AG04450 (cell line): Measurements from ENCODE around the gene ACER1. TPM values are rescaled to one million over a fixed set of nuclear protein-coding genes. Genes with fewer than 3 reads are reported as not detected.
A peak's percentile ranks its signal among the peaks of the same experiment; 100 is the strongest.

Source experiments
- CTCF ChIA-PET: fragments of 300-600, 350-600 bp; formaldehyde crosslinking; extraction: SDS; loops from one replicate; lab custom pipeline; 2022; ENCODE audit warnings: antibody characterized with exemption, inconsistent platforms; lab: Charles Lee
- POLR2A ChIA-PET: fragments of 350-600 bp; formaldehyde crosslinking; extraction: SDS; loops from one replicate; lab custom pipeline; 2021; ENCODE audit warnings: antibody characterized with exemption, inconsistent platforms; lab: Yijun Ruan, JAX
- DNase-seq: peaks from one replicate; pipeline ENCODE4 v3.0.0-alpha.2; 2011; ENCODE audit warnings: low read depth, low spot score
- H3K27ac ChIP-seq: one replicate; pipeline ENCODE4 v1.5.1; 2012; ENCODE audit warnings: low read depth, low read length, control low read depth
- H3K27me3 ChIP-seq: one replicate; pipeline ENCODE4 v1.6.0; 2012; ENCODE audit warnings: low read length; ENCODE audit not compliant: control insufficient read depth, insufficient read depth
- H3K4me3 ChIP-seq: 2 replicates; pipeline ENCODE4 v1.5.1; 2011; ENCODE audit warnings: mild to moderate bottlenecking, low read depth, low read length, control low read depth
- H3K9me3 ChIP-seq: 2 replicates; pipeline ENCODE4 v1.5.1; 2012; ENCODE audit warnings: low read length; ENCODE audit not compliant: control insufficient read depth, insufficient read depth
- polyA plus RNA-seq: library from polyadenylated mRNA; depleted of rRNA; stranded (reverse); fragments of >200 nt; gene quantifications from 2 replicates; pipeline ENCODE4 v1.2.3, GENCODE V29; 2011
- TF ChIP-seq, protein P1 (sequence below): IDR thresholded peaks from 2 replicates; pipeline ENCODE4 v1.5.1; 2011; ENCODE audit warnings: low read depth, low read length, control low read depth, inconsistent platforms

ACER1 gene
- polyA plus RNA-seq, 1 experiment, result not detected

DNA sequence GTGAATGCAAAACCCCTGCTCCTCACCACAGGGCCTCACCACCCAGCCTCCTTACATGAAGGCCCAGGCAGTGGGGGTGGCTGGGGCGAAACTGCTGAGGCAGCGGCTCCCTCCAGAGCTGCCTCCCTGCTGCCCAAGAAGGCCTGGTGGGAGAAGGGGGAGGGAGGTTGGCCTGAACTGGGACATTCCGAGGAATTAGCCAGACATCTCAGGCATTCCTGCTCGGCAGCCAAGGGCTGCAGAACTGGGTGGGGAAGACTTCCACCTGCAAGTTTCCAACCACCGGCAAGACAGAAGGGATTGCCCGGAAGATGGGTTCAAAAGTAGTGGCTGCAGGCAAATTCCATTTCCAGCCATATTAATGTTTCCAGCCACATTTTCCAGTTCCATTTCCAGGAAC, 44.6 kb upstream of the ACER1 start:
- Histone ChIP-seq H3K9me3 (peaks cover 17% of the 10 kb centered on the region; the same call in 1 of the 2 replicates), H3K4me3 (no peak overlapping the region), H3K27me3 (no peaks in the 10 kb centered on the region), H3K27ac (no peak overlapping the region)
- POLR2A ChIA-PET, result interaction anchor here (1.0 to 1.1 kb wide), 2 partner anchors 17 to 32 kb away, joined by 3 read pairs; partner anchors contain the start of gene CLPP
- DNase-seq, result peak; percentile 20
- TF ChIP-seq, protein P1, sequence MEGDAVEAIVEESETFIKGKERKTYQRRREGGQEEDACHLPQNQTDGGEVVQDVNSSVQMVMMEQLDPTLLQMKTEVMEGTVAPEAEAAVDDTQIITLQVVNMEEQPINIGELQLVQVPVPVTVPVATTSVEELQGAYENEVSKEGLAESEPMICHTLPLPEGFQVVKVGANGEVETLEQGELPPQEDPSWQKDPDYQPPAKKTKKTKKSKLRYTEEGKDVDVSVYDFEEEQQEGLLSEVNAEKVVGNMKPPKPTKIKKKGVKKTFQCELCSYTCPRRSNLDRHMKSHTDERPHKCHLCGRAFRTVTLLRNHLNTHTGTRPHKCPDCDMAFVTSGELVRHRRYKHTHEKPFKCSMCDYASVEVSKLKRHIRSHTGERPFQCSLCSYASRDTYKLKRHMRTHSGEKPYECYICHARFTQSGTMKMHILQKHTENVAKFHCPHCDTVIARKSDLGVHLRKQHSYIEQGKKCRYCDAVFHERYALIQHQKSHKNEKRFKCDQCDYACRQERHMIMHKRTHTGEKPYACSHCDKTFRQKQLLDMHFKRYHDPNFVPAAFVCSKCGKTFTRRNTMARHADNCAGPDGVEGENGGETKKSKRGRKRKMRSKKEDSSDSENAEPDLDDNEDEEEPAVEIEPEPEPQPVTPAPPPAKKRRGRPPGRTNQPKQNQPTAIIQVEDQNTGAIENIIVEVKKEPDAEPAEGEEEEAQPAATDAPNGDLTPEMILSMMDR, result no peak
- CTCF ChIA-PET, result no interaction called here

DNA sequence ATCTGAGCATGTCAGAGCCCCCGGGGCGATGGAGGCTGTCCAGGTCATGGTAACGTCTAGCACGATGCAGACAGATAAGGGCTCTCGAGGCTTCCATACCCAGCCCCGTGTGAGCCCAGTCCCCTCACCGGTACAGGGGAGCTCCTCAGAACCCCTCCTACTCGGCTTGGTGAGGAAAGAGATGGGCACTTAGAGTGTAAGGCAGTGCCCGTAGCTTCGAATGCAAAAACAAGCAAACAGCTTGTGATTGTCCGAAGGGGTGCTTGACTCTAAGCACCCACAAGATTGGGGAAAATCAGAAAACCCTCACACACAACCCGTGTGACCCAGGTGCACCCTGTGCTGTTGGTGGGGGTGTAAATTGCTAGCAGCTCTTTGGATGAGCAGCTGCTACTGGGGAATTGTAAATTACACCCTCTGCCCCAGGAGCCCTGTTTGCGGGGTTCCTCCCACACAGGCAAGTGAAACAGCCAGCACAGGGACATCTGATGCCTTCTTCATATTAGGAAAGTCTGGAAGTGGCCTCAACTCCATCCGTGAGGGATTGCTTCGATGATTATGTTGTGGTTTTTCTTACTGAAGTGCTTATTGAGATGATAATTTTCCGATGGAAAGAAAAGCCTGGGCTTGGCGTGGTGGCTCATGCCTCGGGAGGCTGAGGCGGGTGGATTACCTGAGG, 43.2 kb upstream of the ACER1 start:
- TF ChIP-seq, protein P1, result no peak
- ChIA-PET POLR2A (no interaction called here), CTCF (no interaction called here)
- no peak for DNase-seq
- Histone ChIP-seq H3K4me3 (no peak overlapping the region), H3K27ac (no peak overlapping the region), H3K27me3 (no peaks in the 10 kb centered on the region), H3K9me3 (peaks cover 17% of the 10 kb centered on the region; the same call in 1 of the 2 replicates)

DNA sequence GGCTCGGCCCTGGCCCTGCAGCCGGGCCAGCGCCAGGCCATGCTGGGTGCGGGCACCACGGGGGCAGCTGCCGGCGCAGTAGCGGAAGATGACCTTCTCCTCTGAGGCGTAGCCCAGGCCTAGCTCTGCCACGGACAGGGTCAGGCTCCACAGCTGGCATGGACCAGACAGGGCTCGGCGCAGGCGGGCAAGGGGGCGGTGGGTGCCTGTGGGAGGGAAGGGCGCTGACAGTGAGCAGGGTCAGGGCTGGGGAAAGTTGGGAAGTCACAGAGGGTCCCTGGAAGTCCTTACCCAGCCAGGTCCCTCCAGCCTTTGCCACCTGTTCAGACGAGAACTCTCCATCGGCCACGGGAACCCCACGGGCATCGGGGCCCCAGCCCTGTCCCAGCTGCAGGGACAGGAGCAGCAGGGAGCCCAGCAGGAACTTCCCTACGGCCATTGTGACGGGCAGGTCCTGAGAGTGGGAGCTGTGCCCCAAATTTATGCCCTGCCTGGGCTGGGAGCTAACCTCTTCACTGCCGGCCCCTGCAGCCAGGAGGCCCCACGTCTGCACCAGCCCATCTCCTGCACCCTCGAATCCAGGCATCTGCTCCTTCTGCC, 42.1 kb upstream of the ACER1 start, which contains the start of gene PSPN:
PSPN (minus strand) TSS at position 523 of the 600 bp plus-strand sequence; CDS start at position 439, 84 bp downstream.
- H3K9me3 ChIP-seq, result peaks cover 10% of the 10 kb centered on the region; the same call in 1 of the 2 replicates
- TF ChIP-seq, protein P1, result no peak
- no peak within 1 kb of the TSS for H3K4me3 ChIP-seq
- no peak for DNase-seq
- POLR2A ChIA-PET, result no interaction called here
- no peaks in the 10 kb centered on the region for H3K27me3 ChIP-seq
- CTCF ChIA-PET, result no interaction called here
- H3K27ac ChIP-seq, result no peak within 1 kb of the TSS

DNA sequence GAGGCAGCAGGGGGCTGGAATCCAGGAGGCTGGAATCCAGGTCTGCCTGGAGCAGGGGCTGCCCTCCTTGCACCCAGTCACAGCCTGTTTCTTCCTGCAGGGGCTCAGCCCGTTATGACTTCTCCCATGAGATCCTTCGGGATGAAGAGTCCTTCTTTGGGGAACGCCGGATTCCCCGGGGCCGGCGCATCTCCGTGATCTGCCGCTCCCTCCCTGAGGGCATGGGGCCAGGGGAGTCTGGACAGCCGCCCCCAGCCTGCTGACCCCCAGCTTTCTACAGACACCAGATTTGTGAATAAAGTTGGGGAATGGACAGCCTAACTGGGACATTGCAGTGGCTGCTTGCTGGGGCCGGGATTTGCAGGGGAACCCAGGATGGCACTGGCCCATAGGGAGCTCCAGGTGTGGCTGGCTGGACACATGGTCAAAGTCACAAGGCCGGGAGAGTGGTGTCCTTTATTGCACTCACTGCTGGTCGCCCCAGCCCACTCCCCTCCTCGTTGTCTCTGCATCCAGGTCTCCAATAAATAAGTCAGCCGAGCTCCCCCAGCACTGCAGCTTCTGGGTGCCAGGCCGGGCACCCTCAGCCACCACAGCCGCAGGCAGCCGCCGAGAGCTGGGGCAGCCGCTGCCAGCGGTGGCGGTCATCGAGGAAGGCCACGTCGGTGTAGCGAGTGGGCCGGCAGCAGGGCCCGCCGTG, 41.4 kb upstream of the ACER1 start:
- Histone ChIP-seq H3K27ac (no peak overlapping the region), H3K4me3 (no peak overlapping the region), H3K9me3 (peaks cover 5% of the 10 kb centered on the region; the same call in 1 of the 2 replicates), H3K27me3 (no peaks in the 10 kb centered on the region)
- TF ChIP-seq, protein P1, result no peak
- ChIA-PET CTCF (no interaction called here), POLR2A (no interaction called here)
- DNase-seq, result no peak
